CD4-positive, alpha-beta T cell treated with Interleukin-1 beta for 1 hour (primary cell): ENCODE data around the gene TNRC6C.
"Not testable (repeated sequence)": the region's sequence is repeated elsewhere in the genome, so short reads cannot be mapped to it uniquely, and the experiment has no call there.

Experiments used
- DNase-seq, 2 donors: peaks; one replicate each; pipeline ENCODE4 v3.0.0-alpha.2; 2020 to 2022

TNRC6C gene

DNA sequence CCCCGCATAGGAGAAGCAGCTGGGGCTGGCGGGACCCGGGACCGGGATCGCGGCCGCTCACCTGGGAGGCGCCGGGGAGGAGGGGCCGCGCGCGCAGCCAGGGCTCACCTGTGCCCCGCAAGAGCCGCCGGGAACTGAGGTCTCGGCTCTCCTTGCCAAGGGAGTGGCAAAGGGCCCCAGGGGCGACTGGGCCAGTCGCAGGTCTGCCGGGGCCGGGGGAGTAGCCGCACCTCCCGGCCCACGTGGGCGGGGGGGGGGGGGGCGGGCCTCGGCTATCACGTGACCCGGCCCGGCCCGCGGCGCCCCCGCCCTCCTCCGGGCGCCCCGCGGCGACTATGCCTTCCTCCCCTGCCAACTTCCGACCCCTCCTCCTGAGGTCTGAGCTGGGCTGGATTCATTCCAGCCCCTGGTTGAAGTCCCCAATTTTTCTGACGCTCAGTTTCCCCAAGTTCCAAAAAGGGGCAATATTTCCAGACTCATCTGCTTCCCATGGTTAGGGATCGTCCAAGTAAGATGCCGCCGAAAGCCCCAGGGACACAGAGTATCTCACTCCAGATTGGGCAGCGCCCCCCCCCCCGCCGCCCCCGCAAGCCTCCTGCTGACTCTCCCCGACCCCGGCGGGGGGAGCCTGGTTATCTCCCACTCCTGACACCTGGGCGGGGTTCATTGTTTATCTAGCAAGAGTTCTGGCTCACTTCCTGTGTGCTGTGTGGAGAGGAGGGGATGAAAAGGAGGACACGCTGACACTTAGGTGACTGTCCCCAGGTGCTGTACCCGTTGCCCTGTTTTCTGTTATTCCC, 170.2 kb downstream of the TNRC6C start, which contains the start of gene TMC6:
TSS of gene TMC6 (minus strand) at position 205 of the 800 bp plus-strand sequence. CDS start 1,923 bp downstream, outside the sequence.
- DNase-seq = peak; percentile 76

DNA sequence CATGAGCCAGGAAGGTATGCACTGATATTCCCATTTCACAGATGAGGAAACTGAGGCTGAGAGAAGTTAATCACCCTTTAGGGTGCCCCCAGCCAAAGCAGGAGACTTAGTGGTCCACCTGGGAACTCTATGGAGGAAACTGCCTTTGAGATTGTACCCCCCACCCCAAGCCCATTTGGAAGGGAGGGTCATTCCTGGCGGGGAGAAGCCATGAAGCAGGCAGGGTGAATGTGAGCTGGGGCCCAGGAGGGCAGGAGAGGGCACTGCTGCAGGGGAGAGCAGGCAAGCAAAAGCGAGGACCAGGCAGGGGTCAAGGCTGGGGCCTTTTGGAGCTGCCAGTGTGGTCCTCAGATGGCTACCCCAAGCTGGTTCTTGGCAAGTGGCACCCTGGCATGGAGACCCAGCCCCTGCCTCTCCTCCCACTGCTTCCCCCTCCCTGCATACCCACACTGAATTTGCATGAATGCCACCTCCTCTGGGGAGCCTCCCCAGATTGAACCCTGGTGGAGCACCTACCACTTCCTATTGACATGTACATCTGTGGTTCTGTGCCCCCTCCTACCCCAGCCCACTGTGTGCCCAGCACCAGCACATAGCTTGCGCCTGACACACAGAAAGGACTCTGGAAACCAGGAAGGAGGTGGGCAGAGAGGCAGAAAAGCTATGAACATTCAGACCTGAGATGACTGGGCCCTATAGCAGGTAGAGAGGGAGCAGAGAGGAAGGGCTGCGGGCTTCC, 171.0 kb downstream of the TNRC6C start:
- DNase-seq = peak; percentile 58

DNA sequence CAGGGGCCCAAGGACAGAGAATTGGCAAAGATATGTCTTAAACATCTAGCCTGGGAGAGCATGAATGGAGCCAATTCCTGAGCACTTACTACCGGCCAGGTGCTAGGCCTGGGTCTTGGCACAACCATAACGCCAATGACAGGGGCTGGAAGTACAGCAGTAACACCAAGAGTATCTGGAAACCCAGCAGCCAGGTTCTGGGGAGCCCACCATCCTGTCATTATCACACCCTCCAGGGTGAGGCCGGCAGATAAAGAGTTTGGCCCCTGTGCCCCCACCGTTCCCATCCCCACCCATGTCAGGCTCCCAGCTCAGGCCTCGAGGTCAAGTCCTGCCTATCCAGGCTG, 171.6 kb downstream of the TNRC6C start:
- DNase-seq = peak in 1 of 2 donors; percentile 32

DNA sequence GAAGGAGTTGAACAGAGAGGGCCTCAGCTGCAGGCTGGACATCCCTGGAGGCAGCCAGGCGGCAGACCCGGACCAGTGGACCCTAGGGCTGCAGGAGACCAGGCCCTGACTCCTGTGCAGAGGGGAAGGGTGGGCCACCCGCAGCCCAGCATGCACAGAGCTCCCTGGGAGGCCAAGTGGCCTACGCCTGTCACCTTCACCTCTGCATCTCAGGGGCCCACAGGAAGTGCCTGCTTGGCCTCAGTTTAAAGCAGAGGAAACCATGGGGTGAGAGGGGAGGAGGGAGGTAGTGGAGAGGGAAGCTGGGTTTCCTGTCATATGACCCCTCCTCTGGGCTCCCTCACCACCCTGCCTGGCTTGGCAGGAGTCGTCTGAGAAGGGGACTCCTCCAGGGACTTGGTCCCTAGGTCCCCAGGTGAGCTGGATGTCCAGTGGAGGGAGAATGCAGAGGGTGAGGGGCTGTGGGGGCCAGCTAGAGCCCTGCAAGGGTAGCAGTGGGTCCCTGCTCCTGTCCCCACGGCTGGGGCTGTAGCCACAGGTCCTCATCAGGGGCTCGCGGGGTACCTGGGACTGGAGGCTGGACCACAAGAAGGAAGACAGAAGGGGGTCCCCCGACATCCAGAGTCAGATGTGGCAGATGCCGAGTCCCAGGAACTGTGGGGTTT, 172.1 kb downstream of the TNRC6C start, which contains the start of gene TMC8:
TSS of gene TMC8 (plus strand) at position 335 of the 665 bp plus-strand sequence. CDS start 818 bp downstream, outside the sequence.
- DNase-seq = peak; percentile 82 to 89

DNA sequence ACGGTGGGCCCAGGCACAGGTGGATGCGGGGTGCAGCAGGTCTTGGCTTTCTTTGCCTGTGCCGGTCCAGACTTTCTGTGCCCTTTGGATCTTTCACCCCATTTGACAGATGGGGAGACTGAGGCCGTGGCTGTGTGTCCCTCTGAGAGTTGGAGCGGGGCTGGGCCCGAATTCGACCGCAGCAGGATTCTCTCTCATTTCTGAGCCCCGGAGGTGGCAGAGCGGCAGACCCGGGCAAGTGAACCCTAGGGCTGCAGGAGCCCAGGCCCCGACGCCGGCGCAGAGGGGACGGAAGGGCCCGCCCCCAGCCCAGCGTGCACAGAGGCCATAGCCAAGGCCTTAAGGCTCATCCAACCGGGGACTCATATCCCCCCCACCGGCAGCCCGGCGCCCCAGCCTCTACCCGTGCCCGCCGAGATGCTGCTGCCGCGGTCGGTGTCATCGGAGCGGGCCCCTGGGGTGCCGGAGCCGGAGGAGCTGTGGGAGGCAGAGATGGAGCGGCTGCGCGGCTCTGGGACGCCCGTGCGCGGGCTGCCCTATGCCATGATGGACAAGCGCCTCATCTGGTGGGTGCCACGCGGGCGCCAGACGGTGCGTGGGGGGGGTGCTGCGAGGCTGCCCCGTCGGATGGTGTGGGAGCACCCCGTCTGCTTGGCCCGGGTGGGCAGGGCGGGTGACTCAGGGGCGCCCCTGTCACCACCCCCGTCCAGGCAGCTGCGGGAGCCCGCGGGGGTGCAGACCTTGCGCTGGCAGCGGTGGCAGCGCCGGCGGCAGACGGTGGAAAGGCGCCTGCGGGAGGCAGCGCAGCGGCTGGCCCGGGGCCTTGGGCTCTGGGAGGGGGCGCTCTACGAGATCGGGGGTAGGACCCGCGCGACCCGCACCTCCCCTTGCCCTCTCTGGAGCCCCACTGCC, 172.9 kb downstream of the TNRC6C start:
- peak in 1 of 2 donors; percentile 35 for DNase-seq

DNA sequence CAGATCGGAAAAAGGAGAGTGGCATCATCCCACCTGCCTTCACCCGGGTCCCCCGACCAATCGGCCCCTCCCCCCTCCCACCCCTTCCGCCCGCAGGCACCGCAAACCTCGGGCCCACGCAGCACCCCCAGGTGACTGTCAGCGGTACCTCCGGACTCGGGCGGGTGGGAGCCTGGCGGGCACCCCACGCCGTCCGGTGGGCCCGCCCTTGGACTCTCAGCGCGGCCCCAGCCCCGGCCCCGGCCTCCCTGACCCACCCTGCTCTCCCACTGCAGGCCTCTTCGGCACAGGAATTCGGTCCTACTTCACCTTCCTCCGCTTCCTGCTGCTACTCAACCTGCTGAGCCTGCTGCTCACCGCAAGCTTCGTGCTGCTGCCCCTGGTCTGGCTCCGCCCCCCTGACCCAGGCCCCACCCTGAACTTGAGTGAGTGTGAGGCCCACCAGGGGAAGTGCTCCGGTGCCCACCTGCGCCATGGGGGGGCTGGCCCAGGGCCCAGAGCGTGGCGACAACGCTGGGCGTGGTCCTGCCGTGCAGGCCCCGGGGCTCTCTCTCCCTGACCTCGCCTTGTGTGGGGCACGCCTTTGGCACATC, 173.7 kb downstream of the TNRC6C start:
- peak; percentile 78 to 88 for DNase-seq

DNA sequence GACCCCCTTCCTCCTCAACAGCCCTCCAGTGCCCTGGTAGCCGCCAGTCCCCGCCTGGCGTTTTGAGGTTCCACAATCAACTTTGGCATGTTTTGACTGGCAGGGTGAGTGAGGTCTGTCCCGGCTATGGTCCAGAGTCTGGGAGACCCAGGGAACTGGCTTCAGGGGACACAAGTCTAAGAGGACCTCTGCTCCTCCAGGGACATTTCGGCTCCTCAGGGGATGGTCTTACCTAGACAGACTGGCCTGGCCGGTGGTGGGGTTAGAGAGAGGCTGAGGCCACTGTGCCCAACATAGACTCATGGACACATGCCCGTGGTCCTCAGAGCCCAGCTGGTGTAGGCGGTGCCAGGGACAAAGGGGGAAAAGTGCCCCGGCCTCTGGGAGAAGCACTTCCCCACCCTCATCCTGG, 174.3 kb downstream of the TNRC6C start:
- DNase-seq = no peak

DNA sequence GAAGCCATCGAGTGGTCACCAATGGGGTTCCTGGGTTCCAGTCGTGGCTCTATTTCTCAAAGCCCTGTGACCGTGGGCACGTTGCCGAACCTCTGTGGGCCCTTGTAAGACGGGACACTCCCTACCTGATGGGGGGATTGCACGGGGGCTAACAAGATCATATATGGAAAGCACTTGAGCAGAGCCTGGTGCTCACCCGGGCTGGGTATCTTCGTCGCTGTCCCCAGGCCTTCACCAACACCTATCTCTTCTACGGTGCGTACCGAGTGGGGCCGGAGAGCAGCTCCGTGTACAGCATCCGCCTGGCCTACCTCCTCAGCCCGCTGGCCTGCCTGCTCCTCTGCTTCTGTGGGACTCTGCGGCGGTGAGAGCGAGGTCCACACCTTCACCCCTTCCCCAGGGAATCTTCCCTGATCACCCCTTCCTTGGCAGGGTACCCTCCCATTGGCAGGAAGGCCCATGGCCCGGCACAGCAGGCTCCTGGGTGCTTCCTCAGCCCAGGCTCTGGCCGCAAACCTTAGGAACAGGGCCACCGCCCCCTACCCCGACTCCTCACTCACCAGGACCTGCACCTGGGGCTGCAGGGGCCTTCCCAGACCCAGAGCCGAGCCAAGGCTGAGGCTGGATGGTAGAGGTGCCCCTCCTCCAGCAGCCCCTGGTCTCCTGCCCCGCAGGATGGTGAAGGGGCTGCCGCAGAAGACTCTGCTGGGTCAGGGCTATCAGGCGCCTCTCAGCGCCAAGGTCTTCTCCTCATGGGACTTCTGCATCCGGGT, 174.9 kb downstream of the TNRC6C start:
- DNase-seq = no peak

DNA sequence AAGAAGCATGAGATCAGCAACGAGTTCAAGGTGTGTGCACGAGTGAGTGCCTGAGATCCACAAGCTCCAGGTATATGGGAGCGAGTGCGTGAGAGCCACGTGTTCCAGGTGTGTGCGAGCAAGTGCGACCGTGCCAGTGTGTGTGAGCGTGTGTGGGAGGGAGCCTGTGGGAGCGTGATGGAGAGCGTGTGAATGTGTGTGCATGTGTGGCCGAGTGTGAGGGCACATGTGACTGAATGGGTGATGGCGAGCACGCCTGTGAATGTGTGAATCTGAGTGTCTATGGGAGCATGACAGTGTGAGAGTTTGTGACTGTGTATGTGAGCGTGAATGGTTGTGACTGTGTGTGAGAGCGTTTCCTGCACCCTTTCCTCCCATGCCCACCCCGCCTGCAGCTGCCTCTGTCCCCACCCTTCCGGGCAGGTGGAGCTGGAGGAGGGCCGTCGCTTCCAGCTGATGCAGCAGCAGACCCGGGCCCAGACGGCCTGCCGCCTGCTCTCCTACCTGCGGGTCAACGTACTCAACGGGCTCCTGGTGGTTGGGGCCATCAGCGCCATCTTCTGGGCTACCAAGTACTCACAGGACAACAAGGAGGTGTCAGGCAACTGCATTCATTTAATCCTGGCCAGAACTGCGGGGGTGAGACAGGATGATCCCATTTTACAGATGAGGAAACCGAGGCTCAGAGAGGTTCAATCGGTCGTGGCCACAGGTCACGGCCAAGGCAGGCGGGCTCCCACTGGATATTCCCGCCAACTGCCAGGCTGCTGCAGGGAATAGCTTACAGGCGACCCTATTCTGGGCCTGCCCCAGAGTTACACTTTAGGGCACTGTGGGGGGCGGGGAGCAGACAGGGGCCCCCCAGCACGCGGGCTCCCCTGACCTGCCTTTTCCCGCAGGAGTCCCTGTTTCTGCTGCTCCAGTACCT, 175.7 kb downstream of the TNRC6C start:
- peak; percentile 87 to 88 for DNase-seq

DNA sequence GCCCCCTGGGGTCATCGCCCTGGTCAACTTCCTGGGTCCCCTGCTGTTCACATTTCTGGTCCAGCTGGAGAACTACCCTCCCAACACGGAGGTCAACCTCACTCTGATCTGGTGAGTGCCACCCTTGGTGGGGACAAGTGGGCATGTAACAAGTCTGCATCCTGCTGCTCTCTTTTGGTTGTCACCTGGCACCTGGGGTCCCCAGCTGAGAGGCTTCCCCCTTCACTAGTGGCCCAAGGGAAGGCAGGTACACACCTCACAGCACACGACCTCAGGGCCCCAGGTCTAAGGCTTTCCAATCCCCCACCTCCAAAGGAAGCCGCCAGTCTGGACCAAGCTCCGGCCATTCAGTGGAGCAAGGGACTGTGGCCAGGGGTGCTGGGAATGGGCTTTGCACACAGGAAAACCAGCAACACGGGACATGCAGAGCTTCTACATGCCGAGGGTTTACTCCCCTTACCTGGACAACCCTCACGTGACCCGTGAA, 176.4 kb downstream of the TNRC6C start:
- no peak for DNase-seq

DNA sequence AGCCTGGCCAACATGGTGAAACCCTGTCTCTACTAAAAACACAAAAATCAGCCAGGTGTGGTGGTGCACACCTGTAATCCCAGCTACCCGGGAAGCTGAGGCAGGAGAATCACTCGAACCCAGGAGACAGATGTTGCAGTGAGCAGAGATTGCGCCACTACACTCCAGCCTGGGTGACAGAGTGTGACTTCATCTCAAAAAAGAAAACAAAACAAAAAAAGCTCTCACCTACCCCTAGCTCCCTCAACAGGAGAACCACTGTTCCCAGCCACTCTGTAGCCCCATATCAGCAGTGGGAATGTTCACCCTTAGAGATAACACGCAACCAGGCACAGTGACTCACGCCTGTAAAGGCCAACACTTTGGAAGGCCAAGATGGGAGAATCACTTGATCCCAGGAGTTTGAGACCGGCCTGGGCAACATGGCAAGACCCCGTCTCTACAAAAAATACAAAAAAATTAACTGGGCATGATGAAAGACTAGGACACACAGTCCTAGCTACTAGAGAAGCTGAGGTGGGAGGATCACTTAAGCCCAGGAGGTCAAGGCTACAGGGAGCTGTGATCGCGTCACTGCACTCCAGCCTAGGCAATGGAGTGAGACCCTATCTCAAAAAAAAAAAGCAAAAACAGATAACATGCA, 177.5 kb downstream of the TNRC6C start:
- DNase-seq = no peak

DNA sequence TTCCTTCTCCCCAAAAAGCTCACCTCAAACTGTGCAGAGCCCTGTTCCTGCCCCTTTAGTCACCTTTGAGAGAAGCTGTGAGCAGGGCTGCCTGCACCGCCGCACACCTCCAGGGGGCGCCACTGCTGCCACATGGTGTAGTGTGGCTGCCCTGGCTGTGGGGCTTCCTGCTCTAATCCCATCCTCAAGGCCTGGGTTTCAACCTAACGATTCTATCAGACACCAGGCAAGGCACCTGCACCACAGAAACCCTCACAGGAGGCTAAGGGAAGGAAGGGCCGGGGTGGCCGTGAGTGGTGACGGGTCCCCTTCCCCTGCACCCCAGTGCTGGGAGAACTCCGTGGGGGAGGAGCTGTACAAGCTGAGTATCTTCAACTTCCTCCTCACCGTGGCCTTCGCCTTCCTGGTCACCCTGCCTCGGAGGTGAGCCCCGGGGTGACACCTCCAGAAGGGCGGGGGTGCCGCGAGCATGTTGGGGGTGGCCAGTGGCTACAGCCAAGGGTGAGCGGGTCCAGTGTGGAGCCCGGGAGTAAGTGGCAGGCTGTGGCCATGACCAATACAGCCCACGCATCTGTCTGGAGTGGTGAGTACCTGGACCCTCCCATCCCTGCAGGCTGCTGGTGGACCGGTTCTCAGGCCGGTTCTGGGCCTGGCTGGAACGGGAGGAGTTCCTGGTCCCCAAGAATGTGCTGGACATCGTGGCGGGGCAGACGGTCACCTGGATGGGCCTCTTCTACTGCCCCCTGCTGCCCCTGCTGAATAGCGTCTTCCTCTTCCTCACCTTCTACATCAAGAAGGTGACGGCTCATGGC, 179.1 kb downstream of the TNRC6C start:
- DNase-seq = peak; percentile 45 to 48

DNA sequence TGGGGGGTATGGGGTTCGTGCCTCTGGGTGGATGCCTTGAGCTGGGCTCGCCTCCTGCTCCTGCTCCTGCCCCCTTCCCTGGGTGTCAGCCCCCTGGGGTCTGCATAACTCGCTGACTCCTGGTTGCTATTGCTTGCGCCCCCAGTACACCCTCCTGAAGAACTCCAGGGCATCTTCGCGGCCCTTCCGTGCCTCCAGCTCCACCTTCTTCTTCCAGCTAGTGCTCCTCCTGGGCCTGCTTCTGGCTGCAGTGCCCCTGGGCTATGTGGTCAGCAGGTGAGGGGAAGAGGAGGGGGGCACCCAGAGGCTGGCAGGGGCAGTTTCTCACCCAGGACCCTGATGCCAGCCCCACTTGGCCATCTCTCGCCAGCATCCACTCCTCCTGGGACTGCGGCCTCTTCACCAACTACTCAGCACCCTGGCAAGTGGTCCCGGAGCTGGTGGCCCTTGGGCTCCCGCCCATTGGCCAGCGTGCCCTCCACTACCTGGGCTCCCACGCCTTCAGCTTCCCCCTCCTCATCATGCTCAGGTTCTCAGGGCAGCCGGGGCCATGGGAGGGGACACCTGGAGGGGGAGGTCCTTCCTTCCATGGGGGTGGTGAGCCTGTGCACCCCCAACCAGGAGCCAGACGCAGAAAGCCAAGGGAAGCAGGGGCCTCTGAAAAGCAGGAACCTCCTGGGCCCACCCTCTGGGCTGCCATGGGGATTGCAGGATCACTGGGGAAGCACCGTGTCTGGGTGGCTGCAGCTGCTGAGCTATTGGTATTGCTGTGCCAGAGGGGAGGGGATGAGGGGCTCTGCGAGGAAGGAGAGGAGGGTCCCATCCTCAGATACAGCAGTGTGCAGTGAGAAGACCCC, 179.9 kb downstream of the TNRC6C start:
- DNase-seq = no peak

DNA sequence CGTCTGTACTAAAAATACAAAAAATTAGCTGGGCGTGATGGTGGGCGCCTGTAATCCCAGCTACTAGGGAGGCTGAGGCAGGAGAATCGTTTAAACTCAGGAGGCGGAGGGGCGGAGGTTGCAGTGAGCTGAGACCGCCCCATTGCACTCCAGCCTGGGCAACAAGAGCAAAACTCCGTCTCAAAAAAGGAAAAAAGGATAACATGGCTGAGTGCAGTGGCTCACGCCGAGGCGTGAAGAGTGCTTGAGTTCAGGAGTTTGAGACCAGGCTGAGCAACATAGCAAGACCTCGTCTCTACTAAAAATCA, 181.3 kb downstream of the TNRC6C start:
- not testable (repeated sequence) for DNase-seq

DNA sequence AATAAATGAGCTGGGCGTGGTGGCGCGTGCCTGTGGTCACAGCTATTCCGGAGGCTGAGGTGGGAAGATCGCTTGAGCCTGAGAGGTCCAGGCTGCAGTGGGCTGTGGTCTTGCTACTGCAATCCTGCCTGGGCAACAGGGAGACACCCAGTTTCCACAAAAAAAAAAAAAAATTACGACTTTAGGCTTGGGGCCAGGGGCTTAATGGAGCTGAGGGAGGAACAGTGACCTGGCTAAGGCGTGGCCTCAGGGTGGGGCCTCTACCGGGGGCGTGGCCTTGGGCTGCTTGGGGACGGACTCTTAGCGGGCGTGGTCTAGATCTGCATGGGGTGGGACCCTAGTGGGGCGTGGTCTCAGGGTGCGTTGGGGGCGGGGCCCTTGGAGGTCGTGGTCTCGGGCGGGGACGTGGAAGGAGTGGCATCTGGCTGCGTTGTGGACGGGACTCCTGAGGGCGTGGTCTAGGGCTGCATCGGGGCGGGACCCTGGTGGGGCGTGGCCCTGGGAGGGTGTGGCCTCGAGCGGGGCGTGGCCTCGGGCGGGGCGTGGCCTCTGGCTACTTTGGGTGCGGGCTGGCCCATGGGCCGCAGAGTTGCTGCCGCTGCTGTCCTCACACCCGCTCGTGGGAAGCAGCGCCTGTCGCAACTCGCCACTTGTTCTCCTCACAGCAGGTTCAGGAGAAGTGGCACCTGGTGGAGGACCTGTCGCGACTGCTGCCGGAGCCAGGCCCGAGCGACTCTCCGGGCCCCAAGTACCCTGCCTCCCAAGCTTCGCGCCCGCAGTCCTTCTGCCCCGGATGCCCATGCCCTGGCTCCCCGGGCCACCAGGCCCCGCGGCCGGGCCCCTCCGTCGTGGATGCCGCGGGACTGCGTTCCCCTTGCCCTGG, 181.9 kb downstream of the TNRC6C start:
- peak; percentile 97 for DNase-seq

DNA sequence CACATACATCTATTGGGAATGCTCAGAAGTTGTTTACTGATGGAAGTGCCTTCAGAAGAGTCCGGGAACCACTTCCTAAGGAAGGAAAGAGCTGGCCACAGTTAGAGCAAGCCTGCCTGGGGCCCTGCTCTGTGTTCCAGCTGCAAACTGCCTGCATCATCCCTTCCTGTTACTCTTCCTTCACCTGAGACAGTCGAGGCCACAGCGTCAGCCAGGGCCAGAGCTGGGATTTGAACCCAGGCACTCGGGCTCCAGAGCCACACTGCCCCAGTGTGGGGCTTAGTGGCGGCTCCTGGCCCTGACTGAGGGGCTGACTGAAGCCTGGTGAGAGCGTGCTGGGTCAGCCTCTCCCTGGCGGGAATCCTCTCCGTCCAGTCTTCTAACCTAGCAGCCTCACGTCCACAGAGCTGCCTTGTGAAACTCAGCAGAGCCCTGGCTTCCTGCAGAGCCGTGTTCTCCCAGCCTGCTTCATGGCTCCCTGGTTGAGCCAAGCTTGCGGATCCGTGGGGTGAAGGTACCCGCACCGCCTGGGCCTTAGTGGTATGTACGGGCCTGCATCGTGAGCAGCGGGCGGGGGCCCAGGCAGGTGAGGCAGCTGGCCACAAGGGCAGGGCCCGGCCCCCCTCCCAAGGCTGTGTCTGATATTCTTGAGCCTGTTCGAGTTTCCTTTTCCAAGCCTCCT, 183.1 kb downstream of the TNRC6C start:
- DNase-seq = no peak
